ENCODE results near the gene LEFTY1.

LEFTY1 gene

GRCh38 chr1:225850370-225850769, 38.6 kb downstream of the LEFTY1 start:
- DNase-seq, result no peak
- Mint-ChIP-seq H3K27ac (no peak overlapping the region), H3K9me3 (no peaks in the 10 kb centered on the region), H3K36me3 (peaks cover 85% of the 10 kb centered on the region), H3K27me3 (no peaks in the 10 kb centered on the region), H3K4me1 (peaks cover 43% of the 10 kb centered on the region), H3K4me3 (no peak overlapping the region)
- CTCF ChIA-PET, result interaction anchor here (0.7 to 1.0 kb wide), 2 partner anchors 28 to 74 kb away, joined by 3 read pairs; no protein-coding TSS in a partner anchor

GRCh38 chr1:225849925-225850324, 39.0 kb downstream of the LEFTY1 start:
- no peaks in the 10 kb centered on the region for H3K27me3 Mint-ChIP-seq
- CTCF ChIA-PET, result interaction anchor here (1.0 kb wide), 1 partner anchor 74 kb away, joined by 3 read pairs; no protein-coding TSS in a partner anchor
- H3K27ac Mint-ChIP-seq, result peak overlapping the region; percentile 19
- H3K9me3 Mint-ChIP-seq, result no peaks in the 10 kb centered on the region
- H3K4me3 Mint-ChIP-seq, result no peak overlapping the region
- peaks cover 43% of the 10 kb centered on the region for H3K4me1 Mint-ChIP-seq
- peaks cover 81% of the 10 kb centered on the region for H3K36me3 Mint-ChIP-seq
- DNase-seq, result no peak

DNA sequence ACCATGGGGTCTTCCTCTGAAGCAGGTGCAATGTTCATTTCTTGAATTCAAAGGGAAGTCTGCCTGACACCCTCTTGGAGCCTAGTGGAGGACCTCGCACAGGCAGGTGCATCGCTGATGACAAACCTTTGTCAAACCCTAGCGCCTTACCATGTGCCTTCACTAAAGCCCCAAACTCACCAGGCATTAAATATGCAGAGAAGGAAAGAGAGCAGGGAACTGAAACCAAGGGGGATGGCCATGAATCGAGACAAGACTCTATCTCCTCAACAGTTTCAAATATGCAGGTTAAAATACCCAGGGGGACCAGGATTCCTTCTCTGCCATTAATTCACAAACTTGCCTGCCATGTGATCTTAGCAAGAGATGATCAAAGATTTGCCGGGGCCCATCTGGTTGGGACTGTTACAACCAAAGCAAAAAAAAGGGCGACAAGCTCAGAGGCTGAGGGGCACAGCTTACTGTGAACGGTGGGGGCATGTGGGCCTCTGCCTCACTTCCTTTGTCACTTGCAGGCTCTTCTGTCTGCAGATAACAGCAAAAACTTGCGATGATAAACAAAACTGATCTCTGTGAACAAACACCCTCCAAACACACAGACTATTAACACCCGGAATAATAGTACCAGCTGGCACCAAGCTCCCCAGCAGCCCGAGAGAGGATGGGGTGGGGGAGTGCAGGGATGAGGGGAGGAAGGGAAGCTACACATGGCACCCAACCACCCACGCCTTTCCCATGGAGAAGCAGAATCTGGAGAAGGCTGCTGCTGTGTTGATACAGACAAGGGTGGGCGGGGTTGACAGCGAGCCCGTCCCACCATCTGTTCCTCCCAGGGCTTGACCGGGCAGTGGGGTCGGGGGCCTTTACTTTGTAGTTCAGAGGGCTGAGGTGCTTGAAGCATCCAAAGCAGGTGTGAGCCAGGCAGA, 40.7 kb downstream of the LEFTY1 start:
- H3K4me3 Mint-ChIP-seq, result no peak overlapping the region

DNA sequence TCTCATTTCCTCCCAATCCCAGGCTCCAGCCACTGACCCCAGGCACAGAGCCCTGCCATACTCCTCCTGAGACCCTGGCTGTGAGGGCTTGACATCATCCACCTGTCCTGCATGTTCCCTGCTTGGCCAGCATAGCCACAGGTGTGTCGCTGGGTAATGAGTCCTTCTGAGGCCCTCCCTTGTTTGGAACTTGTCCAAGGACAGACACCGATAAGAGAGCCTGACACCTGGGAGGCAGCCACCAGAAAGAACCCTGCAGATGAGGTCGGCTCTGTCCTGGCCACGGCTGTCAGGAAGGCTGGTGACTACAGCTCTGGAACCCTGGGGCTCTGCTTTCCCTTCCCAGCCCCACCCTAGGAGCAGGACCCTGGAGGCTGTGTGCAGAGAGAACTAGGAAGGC, 41.3 kb downstream of the LEFTY1 start:
- no peak overlapping the region for H3K27ac Mint-ChIP-seq
- no peak for DNase-seq
- H3K36me3 Mint-ChIP-seq, result peaks cover 58% of the 10 kb centered on the region
- no peaks in the 10 kb centered on the region for H3K9me3 Mint-ChIP-seq
- H3K4me1 Mint-ChIP-seq, result peaks cover 36% of the 10 kb centered on the region
- no peaks in the 10 kb centered on the region for H3K27me3 Mint-ChIP-seq
- CTCF ChIA-PET, result no interaction called here
- H3K4me3 Mint-ChIP-seq, result no peak overlapping the region

More for the DNA sequence above, 40.7 kb downstream of the LEFTY1 start:
- Mint-ChIP-seq H3K9me3 (no peaks in the 10 kb centered on the region), H3K27me3 (no peaks in the 10 kb centered on the region), H3K27ac (peak overlapping the region; percentile 15), H3K4me1 (peaks cover 41% of the 10 kb centered on the region), H3K36me3 (peaks cover 65% of the 10 kb centered on the region)
- CTCF ChIA-PET, result interaction anchor here (1.2 kb wide), 1 partner anchor 367 kb away, joined by 3 read pairs; no protein-coding TSS in a partner anchor
- DNase-seq, result no peak

- H3K9me3 Mint-ChIP-seq, result no peaks in the 10 kb centered on the region
- CTCF ChIA-PET, result interaction anchor here (0.7 kb wide), 1 partner anchor 69 kb away, joined by 3 read pairs; the partner anchor contains the start of gene SRP9
- no peak overlapping the region for H3K4me3 Mint-ChIP-seq
- H3K36me3 Mint-ChIP-seq, result peaks cover 48% of the 10 kb centered on the region
- DNase-seq, result no peak
- H3K27ac Mint-ChIP-seq, result no peak overlapping the region
- H3K27me3 Mint-ChIP-seq, result no peaks in the 10 kb centered on the region
- peaks cover 35% of the 10 kb centered on the region for H3K4me1 Mint-ChIP-seq
Measured at GRCh38 chr1:225846331-225847310, 42.3 kb downstream of the LEFTY1 start.

DNA sequence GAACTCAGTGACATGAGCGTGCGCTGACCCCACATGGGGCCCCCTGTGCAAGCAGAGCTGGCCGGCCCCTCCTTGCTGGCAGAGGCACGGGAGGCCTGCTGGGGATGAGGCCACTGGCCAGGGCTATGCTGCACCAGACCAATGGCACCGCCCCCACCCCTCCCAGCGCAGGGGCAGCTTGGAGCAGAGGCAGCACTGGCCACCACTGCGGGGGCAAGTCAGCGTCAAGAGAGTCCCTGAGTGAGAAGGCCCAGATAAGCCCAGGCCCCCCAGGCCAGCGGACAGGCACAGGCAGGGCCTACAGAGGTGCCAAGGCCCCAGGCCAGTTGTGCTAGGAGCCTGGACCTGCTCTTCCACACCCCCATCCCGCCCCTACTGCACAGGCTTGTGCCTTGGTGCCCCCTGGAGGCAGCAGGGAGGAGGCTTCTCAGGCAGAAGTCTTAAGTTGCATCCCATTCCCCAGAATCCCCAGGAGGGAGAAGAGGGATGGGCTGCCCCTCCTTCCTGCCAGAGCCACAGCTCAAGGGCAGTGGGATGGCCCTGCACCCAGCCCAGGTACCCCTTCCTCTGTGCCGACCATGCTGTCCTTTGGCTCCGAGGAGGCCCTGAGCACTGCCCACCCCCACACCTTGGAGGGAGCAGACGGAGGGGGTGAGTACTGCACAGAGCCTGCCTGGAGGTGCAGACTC, 43.2 kb downstream of the LEFTY1 start:
- Mint-ChIP-seq H3K4me1 (peaks cover 34% of the 10 kb centered on the region), H3K9me3 (no peaks in the 10 kb centered on the region), H3K27ac (peak overlapping the region; percentile 14), H3K36me3 (peaks cover 44% of the 10 kb centered on the region), H3K4me3 (no peak overlapping the region), H3K27me3 (no peaks in the 10 kb centered on the region)
- CTCF ChIA-PET, result no interaction called here
- DNase-seq, result peak; percentile 60

- Mint-ChIP-seq H3K4me1 (peaks cover 31% of the 10 kb centered on the region), H3K27me3 (no peaks in the 10 kb centered on the region), H3K4me3 (no peak overlapping the region), H3K36me3 (peaks cover 38% of the 10 kb centered on the region), H3K9me3 (no peaks in the 10 kb centered on the region), H3K27ac (no peak overlapping the region)
- CTCF ChIA-PET, result no interaction called here
- no peak for DNase-seq
Measured at GRCh38 chr1:225845097-225845496, 43.8 kb downstream of the LEFTY1 start.

GRCh38 chr1:225844236-225845061, 44.5 kb downstream of the LEFTY1 start:
- Mint-ChIP-seq H3K36me3 (peaks cover 32% of the 10 kb centered on the region), H3K9me3 (no peaks in the 10 kb centered on the region), H3K27ac (no peak overlapping the region), H3K4me1 (peaks cover 25% of the 10 kb centered on the region), H3K4me3 (no peak overlapping the region), H3K27me3 (no peaks in the 10 kb centered on the region)
- DNase-seq, result no peak
- CTCF ChIA-PET, result interaction anchor here (0.7 to 0.8 kb wide), 2 partner anchors 67 to 370 kb away, joined by 3 read pairs; partner anchors contain the start of gene SRP9

- Mint-ChIP-seq H3K4me1 (peaks cover 17% of the 10 kb centered on the region), H3K36me3 (peaks cover 23% of the 10 kb centered on the region), H3K27me3 (no peaks in the 10 kb centered on the region), H3K4me3 (no peak overlapping the region), H3K27ac (peak overlapping the region; percentile 22), H3K9me3 (no peaks in the 10 kb centered on the region)
- CTCF ChIA-PET, result interaction anchor here (0.7 to 0.8 kb wide), 2 partner anchors 66 to 369 kb away, joined by 3 read pairs; partner anchors contain the start of gene SRP9
- no peak for DNase-seq
Measured at GRCh38 chr1:225843426-225843795, 45.5 kb downstream of the LEFTY1 start.

- no peak for DNase-seq
- CTCF ChIA-PET, result no interaction called here
- Mint-ChIP-seq H3K9me3 (no peaks in the 10 kb centered on the region), H3K36me3 (peaks cover 18% of the 10 kb centered on the region), H3K4me3 (no peak overlapping the region), H3K27me3 (no peaks in the 10 kb centered on the region), H3K4me1 (peaks cover 12% of the 10 kb centered on the region), H3K27ac (peak overlapping the region; percentile 40)
Measured at GRCh38 chr1:225842788-225843425, 46.0 kb downstream of the LEFTY1 start.

GRCh38 chr1:225842074-225842473, 46.9 kb downstream of the LEFTY1 start:
- no peaks in the 10 kb centered on the region for H3K9me3 Mint-ChIP-seq
- H3K4me1 Mint-ChIP-seq, result peaks cover 11% of the 10 kb centered on the region
- peaks cover 15% of the 10 kb centered on the region for H3K36me3 Mint-ChIP-seq
- peak; percentile 38 for DNase-seq
- CTCF ChIA-PET, result no interaction called here
- H3K27ac Mint-ChIP-seq, result no peak overlapping the region
- H3K27me3 Mint-ChIP-seq, result no peaks in the 10 kb centered on the region
- H3K4me3 Mint-ChIP-seq, result no peak overlapping the region

GRCh38 chr1:225840713-225841112, 48.2 kb downstream of the LEFTY1 start:
- Mint-ChIP-seq H3K27me3 (no peaks in the 10 kb centered on the region), H3K4me3 (no peak overlapping the region), H3K4me1 (peaks cover 11% of the 10 kb centered on the region), H3K27ac (peak overlapping the region; percentile 25), H3K9me3 (no peaks in the 10 kb centered on the region), H3K36me3 (peaks cover 2% of the 10 kb centered on the region)
- no peak for DNase-seq
- CTCF ChIA-PET, result no interaction called here

DNA sequence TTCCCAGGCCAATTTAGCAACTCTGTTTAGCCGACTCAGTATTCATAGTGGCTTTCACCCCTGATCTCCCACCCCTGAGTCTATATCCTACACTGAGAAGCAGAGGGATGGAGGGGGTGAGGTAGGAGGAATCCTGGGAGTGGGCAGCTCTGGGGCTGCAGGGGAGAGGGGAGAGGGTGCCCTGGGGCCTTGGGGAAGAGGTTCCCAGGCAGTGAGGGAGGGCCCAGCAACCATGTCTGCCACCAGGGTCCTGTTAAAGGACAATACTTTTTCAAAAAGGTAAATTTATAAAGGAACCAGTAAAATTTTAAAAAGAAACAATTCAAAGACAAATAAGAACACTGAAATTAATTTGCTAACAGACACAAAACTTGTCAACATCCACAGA, 48.7 kb downstream of the LEFTY1 start:
- H3K27me3 Mint-ChIP-seq, result no peaks in the 10 kb centered on the region
- no peak overlapping the region for H3K4me3 Mint-ChIP-seq
- no peak overlapping the region for H3K27ac Mint-ChIP-seq
- H3K4me1 Mint-ChIP-seq, result peaks cover 11% of the 10 kb centered on the region
- no peak for DNase-seq
- no peaks in the 10 kb centered on the region for H3K9me3 Mint-ChIP-seq
- CTCF ChIA-PET, result no interaction called here
- no peaks in the 10 kb centered on the region for H3K36me3 Mint-ChIP-seq

Data from activated naive CD4-positive, alpha-beta T cell treated with anti-CD3 and anti-CD28 coated beads, Interleukin-2, amount 10 ng/mL, durations not matched to agents 7 days and 5 days (primary cell).